NCI-H460 (cell line): ENCODE measurements around the gene RASSF9. TPM values are rescaled to one million over a fixed set of nuclear protein-coding genes. Genes with fewer than 3 reads are reported as not detected.

Source experiments
- DNase-seq: peaks from one replicate; pipeline ENCODE4 v3.0.0-alpha.2; 2016; ENCODE audit warnings: low read depth; ENCODE audit errors: extremely low read depth
- total RNA-seq: library from RNA; depleted of rRNA; stranded (reverse); fragments of >200 nt; shearing (Covaris generic); gene quantifications from 2 replicates; pipeline ENCODE4 v1.2.3, GENCODE V29; 2014

Gene RASSF9
- total RNA-seq, 1 experiment from 2014 or later = 0.07 TPM

DNA sequence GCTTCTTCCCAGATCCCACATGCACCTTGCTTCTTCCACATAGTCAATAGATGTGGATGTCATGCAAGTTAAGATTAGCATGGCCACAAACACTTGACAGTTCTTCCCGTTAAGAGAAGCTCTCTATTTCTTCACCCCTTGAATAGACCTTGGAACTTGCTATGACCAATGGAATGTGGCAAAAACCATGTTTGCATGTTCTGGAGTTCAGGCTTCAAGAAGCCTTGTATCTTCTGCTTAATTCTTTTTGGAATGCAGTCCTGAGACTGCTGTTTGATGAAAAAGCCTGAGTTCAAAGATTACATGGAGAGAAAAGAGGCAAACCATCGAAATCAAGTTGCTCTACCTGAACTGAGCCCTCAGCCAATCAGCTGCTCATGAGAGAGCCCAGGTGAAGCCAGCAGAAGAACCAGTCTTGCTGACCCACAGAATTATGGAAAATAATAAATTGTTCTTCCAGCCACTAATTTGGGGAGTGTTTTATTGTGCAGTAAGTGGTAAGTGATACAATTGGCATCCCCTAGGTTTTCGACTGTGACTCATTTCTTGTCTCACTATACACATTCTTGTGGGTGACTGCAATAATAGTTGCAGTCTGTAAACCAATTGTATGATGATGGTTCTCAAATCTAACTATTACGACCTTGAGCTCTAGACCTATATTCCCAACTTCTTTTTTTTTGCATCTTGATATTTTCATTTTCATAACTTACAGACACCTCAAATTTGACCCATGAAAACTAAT lies 12.6 kb downstream of the RASSF9 start:
- DNase-seq = no peak

DNA sequence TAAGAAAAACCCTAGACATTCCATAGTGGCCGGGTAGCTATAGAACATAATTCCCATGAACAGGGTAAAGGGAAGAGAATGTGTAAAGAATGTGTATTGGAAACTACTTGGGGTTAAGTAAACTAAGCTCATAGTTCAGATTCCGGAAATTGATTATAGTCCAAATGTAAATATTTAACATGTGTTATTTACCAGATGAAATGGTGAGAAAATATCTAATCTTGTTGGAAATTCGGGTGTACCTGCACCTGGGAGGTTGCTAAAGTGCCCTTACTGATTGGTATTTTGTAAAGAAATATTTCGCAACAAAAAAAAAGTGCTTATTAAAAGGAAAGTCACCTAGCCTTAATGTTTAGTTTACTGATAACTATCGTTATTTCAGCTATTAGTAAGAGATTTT lies 14.4 kb downstream of the RASSF9 start:
- DNase-seq = no peak

DNA sequence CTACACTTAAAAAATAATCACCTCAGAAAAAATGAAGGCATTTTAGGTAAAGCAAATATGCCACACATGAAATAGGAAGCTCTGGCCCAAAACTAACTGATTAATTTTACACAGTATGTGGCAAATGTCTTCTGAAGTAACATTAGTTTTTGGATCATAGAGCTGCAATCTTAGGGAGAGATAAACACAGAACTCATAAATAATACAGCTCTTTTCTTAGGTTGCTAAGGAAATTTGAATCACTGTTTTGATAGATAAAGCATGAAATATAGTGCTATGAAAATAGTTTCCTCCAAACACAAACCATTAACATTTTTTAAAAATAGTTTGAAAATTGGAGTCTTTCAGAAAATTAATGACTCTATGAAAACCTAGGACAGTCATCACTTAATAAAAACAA lies 15.0 kb downstream of the RASSF9 start:
- DNase-seq = no peak

DNA sequence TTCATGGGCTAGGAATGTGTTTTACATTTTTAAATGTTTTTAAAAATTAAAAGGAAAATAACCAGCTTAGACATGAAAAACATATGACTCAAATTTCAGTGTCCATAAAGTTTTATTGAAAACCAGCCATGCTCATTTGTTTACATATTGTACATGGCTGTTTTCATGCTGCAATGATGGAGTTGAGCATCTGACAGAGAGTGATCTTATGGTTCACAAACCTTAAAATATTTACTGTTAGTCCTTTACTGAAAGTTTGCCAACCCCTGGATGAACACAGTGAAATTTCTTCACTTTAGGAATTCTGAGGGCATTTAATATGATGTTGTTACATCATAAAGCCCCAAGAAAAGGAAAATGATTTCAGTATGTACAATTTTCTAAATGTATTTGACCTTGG lies 16.1 kb downstream of the RASSF9 start:
- DNase-seq = no peak

DNA sequence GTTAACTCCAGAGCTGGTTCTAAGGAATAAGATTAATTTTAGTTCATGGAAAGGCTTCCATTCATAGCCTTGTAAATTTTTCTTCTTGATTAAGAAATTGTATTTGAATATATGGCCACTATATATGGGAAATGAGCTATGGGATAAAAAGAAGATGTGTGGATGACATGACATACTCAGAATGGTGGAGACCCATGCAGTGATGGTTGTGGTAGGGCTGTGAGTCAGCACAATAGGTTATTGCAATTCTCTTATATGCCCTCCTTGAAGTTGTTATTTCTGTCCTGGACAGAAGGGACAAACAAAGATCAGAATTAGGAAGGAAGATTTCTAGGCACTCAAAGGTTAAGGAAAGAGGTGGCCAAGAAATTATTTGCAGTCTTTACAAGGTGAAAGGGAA lies 21.5 kb downstream of the RASSF9 start:
- no peak for DNase-seq

DNA sequence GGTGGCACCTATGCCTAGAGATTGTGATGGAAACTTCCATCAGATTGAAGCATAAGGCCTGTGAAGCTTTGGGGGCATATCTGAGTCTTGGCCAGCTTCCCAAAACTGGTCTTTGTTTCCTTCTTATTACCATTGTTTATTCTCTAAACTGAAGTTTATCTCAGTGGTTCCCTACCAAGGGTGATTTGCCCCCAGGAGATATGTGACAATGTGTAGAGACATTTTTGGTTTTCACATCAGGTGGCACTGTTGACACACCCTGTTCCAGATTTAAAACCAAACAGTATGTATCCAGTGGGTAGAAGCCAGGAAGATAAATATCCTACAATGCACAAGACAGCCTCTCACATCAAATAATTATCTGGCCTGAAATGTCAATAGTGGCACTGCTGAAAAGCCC lies 22.1 kb downstream of the RASSF9 start:
- DNase-seq = no peak

DNA sequence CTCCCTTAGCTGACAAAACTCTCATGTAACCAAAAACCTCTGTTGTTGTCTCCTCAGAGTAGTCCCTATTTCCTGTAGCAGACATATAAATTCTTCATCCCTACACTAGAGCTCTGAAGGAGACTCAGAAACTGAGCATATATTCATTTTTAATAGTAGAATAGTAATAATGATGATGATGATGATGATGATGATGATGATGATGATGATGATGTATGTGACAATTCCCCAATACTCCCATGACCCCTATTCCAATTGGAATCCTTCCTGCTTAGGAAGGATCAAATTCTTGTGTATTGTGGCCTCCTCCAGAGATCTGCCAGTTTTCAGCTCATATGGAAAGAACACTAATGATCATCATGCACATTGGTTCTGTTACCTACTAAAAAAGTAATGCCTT lies 26.7 kb downstream of the RASSF9 start:
- no peak for DNase-seq

DNA sequence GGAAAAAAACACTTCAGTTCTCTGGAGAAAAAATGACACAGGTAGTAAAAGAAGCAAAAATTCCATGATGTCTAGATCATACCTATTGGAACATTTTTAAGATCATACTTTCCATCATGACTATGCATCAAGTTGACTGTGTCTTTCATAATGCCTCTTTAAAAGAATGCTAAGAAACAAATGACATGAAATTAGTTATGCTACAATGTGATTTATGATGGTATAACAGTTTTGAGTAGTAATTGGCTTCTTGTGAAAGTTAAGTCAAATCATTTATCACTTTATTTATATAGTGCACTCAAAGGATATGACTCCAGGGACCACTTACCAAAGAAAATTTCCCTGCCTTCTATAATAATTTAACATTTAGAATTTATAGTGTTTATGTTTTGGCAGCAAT lies 28.5 kb downstream of the RASSF9 start:
- no peak for DNase-seq

DNA sequence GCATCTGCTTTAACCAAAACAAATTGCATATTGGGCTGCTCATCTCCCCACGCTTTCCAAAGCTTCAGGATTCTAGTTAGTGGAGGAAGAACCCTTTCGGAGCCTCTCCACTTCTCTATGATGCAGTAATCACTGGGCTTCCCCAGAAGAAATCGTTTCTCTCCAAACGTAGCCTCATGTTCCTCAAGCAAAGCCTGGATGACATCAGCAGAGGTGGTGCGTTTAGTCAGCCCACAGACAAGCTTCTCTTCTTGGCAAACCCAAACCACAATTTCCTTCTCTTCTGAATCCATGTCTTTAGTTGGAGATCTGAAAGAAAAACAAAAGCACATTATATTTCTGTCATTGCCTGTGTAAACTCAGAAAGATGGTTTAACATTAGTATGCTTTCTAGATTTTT lies 30.6 kb downstream of the RASSF9 start:
- no peak for DNase-seq

DNA sequence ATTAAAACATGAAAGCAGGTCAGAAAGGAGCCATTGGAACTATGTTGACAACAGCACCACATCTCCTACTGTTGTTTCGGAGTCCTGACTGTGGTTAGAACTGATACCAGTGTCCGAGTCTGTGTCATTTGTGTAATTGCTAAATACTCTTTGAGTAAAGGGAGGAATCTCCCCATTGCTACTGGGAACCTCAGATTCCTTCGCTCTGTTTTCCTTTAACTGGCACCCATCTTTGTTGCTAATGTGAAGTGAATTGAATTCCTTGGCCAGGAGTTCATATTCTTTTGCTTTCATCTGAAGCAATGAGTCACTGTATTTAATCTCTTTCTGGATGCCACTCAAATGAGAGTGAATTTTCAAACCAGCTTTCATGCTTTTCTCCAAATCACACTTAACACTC lies 31.5 kb downstream of the RASSF9 start:
- no peak for DNase-seq

DNA sequence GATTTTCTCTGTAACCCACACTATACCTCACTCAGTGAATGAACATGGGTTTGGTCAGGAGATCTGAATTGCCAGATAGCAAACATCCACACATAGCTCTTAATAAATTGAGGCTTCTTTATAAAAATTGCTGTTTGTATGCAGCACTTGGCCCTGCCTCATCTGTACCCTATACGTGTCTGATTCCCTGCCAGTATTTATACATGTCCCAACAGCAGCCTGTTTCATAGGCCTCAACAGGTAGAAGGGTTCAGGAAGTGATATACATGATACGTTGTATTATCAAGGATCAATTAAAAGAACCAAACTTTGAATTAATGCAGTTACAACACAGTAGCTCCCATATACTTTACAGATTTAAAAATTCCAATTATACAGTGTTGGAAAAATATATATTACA lies 32.3 kb downstream of the RASSF9 start:
- no peak for DNase-seq

DNA sequence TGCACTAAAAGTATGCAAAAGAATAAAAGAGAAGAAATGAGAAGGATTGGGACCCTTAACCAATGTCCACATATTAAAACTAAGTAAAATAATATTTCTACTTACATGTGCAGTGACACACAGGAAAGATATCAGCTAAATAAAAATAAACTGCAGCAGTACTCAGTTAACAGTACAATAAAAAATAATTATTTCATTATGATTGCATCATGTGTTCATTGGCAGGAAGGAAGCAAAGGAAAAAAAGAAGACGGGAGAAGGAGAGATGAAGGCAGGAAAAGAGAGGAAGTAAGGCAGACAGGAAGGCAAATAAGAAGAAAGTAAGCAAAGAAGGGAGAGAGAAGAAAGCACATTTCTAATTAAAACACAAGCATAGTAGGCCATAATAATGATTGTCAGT lies 33.0 kb downstream of the RASSF9 start:
- DNase-seq = peak; percentile 14

DNA sequence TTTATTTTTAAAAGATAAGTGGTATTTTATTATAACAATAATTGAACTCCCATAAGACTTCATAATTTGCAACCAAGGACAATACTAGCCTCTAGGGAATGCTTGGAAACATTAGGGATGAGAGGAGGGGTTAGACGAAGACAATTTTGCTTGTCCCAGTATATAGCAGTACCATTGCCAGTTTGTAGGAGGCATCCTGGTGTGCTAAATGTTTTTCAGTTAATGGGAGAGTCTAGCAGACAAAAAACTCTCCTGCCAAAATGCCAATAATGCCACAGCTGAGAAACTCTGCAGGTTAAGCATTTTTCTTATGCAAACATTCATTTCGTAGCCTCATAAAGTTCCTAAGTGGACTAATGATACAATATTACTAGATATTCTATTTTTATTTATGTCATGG lies 38.1 kb downstream of the RASSF9 start:
- no peak for DNase-seq

DNA sequence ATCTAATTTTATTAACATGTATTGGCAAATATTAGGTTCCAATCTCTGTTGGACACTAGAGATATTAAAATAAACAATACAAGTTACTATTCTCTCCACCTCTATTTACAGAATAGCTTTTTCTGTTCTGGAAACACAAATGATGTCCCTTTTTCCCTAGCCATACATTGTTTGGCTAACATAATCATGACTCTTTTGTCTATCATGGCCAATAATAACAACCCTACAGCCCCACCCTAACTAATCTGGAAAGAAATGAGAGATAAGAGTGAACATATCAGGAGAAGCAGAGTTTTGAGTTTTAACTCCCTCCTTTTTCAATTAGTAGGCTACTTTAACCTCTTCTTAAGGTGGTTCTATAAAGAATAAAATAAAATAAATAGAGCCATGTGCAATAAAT lies 40.2 kb downstream of the RASSF9 start:
- DNase-seq = no peak

DNA sequence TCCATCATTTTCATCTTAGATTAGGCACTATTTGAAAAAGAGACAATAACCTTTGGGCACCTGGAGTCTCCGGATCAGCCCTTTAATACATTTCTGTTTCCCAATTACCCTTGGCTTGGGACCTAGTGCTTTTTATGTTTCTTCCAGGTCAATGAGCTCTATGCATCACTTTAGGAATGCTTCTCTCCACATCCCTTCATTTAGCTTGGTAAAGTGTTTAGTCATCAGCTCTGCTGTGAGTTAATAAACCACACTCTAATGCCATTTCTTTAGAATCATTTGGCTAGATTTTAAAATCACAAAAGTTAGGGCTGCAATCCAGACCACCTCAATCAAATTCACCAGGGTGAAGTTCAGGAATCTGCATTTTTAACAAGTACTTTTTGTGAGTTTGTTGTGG lies 41.7 kb downstream of the RASSF9 start:
- no peak for DNase-seq

DNA sequence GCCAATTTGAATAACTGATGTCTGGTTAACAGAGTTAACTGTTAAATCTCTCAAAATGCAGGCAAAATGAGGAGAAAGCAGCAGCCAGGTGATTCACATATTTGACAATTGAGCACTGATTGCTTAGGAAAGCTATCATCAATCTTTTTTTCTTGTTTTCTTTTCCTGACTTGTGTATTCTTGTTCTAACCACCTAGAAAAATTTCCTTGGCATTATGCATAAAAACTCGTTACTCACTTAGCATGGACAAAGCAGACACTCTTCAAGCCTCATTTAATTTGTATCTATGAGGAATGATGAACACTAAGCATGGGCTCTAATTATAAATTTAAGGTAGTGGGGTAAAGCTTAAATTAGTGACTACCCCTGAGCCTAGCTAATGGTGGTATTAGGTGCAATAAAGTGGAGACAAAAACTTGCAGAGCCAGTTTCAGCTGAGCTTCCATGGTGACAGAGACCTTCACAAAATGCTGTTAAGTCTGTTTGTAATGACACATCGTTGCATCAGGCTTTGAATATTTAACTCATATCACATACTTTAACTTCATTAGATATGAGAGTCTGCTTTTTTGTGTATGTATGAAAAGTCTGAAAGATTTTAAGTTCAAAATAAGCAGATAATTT lies 52.0 kb downstream of the RASSF9 start:
- DNase-seq = peak; percentile 23

DNA sequence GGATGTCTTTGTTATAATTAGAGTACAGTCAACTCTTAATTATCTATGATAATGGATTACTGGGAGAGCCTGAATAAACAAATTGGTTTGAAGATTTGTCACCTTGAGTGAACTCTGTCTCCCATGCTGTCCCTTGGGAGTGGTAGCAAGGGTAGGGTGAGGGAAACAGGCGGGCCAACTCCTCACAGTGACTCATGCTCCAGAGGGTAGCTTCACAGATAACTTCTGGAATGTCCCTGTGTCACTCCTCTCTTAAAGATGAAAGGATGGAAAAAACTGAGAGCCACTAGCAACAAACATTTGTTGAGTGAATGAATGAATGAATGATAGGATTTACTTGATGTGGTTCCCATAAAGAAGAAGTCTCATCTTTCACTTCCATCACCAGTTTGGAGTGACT lies 53.5 kb downstream of the RASSF9 start:
- no peak for DNase-seq

DNA sequence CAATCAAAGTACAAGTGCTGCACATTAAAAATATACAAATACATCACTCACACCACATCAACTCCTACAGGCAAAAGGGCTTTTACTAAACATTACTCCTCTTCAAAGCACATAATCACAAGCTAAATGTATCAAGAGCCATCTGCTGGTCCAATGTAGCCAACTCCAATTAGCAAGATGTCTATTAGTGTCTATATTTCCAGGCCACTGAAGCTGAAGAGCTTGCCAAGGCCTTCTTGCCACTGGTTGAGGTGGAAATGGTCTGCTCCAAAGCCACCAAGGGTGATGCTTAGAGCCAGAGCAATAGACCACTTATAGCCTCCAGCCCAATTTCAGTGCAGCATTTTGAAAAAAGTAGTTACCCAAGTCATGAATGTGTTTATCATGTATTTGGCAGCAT lies 54.4 kb downstream of the RASSF9 start:
- no peak for DNase-seq

DNA sequence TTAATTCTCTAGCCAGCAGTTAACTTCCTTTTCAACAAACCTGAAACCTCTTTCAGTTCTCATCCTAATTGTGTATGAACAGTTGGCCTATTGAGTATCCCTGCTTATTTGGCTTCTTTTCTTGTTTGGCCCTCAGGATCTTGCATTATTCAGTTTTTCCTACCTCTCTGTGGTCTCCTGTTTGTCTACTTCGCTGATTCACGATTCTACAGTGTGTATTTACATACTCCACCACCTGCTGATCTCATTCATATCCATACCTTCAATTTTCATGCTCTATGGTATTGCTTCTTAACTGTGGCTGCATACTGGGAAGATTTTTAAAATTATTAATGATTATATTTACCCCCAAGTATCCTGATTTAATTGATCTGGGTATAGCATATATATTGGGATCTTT lies 56.4 kb downstream of the RASSF9 start:
- no peak for DNase-seq

DNA sequence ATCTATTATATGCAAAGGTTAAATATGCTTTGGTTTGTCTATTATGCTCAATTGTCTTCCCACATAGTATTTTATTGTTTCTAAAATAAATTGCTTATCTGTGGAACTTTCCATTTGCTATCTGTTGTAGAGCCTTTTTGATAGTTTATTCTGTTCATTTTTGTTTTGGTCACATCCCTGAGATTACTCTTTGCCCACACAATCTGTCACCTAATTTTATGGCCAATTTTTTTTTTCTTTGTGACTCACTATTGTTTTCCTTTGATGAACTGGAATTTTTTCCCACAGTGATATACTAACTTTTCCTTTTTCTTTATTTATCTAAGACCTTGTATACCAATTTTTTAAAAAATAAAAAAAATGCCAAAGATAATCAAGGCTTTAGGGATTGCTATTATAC lies 61.1 kb downstream of the RASSF9 start:
- no peak for DNase-seq

DNA sequence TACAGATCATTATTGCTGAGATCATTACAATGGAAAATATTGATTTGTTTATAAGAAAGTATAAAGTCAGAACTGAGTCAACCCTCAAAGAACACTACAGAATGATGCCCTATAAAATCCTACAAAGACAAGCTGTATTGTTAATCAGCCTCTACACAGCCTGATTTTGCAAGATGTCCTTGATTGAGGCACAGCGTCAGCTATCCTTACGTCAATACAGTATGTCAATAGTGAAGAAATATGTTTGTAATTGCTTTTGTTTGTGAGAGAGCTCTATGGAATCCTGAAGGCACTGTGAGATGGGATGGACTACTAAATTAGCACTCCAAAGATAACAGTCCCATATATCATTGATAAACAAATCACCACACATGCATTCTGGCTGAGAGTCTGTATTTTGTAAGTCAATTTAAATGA lies 70.7 kb downstream of the RASSF9 start:
- DNase-seq = peak; percentile 68

DNA sequence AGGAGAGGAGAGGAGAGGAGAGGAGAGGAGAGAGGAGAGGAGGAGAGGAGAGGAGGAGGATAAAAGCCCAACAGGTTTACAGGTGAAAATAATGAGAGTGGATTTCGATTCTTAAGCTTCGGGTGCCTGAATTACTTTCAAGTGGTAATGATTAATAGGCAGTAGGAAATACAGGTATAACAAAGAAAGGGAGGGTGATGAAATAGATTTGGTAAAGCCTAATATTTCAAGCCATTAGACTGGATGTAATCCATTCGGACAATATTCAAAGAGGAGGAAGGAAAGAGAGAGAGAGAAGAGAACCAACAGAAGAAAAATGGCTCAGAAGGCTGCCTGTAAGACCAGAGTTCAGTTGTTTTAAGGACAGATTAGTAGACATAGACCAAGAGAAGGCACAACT lies 76.6 kb downstream of the RASSF9 start:
- no peak for DNase-seq

DNA sequence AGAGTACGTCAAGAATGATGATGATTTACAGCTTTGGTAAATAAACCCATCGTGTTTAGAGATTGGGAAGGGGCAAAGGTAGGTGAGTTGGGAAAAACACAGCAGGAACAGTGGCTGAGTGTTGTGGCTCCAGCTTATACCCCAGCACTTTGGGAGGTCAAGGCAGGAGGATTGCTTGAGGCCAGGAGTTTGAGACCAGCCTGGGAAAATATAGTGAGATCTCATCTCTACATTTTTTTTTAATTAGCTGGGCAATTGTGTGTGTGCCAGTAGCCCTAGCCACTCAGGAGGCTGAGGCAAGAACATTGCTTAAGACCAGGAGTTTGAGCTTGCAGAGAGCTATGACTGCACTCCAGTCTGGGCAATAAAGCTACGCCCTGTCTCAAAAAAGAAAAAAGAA lies 77.1 kb downstream of the RASSF9 start:
- DNase-seq = no peak
